22Rv1 (cell line): ENCODE measurements around the gene GTF2IRD1.

Experiments used
- H3K27ac ChIP-seq: fragments of 450-650 bp; 2 replicates; pipeline ENCODE4 v1.5.1; 2017
- ZFX ChIP-seq: fragments of 450-650 bp; IDR thresholded peaks from 2 replicates; pipeline ENCODE4 v1.6.1; 2017; ENCODE audit warnings: antibody characterized with exemption, borderline replicate concordance
- TF ChIP-seq, protein P1 (sequence below): fragments of 450-650 bp; IDR thresholded peaks from 2 replicates; pipeline ENCODE4 v1.5.1; 2017; ENCODE audit warnings: mild to moderate bottlenecking

GTF2IRD1 gene

DNA sequence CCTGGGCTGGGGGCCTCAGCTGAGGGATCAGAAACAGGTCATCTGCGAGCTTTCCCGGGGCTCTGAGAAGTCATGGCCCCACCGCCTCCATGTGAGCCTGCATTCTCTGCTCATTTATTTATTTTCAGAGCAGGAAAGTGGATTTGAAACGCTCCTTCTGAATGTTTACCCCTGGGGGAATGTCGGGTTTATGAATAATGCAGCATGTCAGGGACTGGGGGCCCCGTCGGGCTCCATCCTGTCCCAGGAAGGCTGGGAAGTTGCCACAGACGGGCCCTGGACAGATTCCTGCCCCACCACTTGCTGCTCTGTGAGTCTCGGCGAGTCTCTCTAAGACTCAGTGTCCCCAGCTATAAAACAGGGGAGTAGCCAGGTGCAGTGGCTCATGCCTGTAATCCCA is 11.9 kb upstream of the GTF2IRD1 start:
- H3K27ac ChIP-seq: no peak overlapping the region
- TF ChIP-seq, protein P1, sequence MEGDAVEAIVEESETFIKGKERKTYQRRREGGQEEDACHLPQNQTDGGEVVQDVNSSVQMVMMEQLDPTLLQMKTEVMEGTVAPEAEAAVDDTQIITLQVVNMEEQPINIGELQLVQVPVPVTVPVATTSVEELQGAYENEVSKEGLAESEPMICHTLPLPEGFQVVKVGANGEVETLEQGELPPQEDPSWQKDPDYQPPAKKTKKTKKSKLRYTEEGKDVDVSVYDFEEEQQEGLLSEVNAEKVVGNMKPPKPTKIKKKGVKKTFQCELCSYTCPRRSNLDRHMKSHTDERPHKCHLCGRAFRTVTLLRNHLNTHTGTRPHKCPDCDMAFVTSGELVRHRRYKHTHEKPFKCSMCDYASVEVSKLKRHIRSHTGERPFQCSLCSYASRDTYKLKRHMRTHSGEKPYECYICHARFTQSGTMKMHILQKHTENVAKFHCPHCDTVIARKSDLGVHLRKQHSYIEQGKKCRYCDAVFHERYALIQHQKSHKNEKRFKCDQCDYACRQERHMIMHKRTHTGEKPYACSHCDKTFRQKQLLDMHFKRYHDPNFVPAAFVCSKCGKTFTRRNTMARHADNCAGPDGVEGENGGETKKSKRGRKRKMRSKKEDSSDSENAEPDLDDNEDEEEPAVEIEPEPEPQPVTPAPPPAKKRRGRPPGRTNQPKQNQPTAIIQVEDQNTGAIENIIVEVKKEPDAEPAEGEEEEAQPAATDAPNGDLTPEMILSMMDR: no peak
- TF ChIP-seq ZFX: no peak

GRCh38 chr7:74443543-74444247 is 10.0 kb upstream of the GTF2IRD1 start:
- H3K27ac ChIP-seq: no peak overlapping the region
- TF ChIP-seq ZFX: no peak
- TF ChIP-seq, protein P1: no peak

GRCh38 chr7:74449144-74449543 is 4.6 kb upstream of the GTF2IRD1 start:
- TF ChIP-seq, protein P1: no peak
- no peak for TF ChIP-seq ZFX
- no peak overlapping the region for H3K27ac ChIP-seq

GRCh38 chr7:74449809-74450397 is 3.8 kb upstream of the GTF2IRD1 start:
- TF ChIP-seq, protein P1: peak; percentile 96
- no peak for TF ChIP-seq ZFX

GRCh38 chr7:74452748-74453321 is 871 bp upstream of the GTF2IRD1 start:
- TF ChIP-seq ZFX: no peak
- TF ChIP-seq, protein P1: no peak
- peak overlapping the region; percentile 66 for H3K27ac ChIP-seq

More at GRCh38 chr7:74449809-74450397, 3.8 kb upstream of the GTF2IRD1 start:
- no peak overlapping the region for H3K27ac ChIP-seq

DNA sequence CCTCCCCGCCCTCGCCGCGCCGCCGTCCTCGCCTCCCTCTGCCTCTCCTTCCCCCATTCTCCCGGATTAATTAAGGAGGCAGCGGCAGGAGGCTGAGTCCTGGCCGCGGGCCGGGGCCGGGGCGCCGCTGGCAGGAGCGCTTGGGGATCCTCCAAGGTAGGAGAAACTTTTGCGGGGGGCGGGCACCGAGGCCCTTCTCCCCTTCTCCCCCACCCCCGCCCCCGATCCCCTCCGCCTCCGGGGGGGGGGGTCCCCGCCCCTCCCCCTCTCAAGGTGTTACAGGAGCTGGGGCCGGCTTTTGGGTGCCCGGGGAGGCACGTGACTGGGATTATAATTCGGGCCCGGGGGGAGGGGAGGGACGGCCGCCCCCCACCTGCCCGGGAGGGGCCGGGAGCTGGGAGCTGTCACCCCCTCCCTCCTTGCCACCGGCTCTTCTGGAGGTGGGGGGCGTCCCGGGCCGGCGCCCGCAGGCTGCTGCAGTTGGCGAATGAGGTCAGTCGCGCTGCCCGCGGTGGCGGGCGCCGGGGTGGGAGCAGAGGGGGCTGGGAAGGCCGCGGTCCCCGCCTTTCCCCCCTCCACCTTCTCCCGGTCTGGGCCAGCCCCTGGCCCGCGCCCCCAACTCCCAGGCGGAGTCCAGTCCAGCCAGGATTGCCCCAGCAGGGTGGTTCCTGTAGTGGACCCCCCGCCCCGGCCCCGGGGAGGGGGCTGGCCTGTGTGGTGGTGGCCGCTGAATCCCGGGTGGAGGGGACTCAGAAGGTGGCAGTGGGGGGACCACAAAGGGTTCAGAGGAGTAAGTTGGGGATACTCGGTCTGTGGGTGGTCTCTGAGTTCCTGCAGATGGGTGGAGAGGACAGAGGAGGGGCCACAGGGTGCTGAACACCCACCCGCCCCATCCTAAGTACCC is 567 bp downstream of the GTF2IRD1 start:
- H3K27ac ChIP-seq: peak overlapping the region; percentile 66
- TF ChIP-seq, protein P1: no peak
- no peak for TF ChIP-seq ZFX
